SK-N-MC (cell line): ENCODE data around the gene GSTA2.

Experiments
- EZH2 ChIP-seq: fragments of 200-600 bp; sonication (generic); IDR thresholded peaks from one replicate; pipeline ENCODE4 v1.6.1; 2017; ENCODE audit warnings: antibody characterized with exemption
- POLR2AphosphoS5 ChIP-seq: IDR thresholded peaks from 2 replicates; pipeline ENCODE4 v1.6.1; 2012; ENCODE audit warnings: mild to moderate bottlenecking, low read depth, low read length, borderline replicate concordance

DNA sequence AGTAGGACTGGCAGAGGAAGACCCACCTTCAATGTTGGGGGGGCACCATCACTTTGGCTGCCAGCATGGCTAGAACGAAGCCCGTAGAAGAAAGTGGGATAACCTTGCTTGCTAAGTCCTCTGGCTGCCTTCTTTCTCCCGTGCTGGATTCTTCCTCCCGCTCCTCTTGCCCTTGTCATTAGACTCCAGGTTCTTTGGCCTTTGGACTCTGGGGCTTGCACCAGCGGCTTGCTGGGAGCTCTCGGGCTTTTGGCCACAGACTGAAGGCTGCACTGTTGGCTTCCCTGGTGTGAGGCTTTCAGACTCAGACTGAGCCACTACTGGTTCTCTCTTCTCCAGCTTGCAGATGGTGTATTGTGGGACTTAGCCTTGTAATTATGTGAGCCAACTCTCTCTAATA is 28.2 kb downstream of the GSTA2 start:
- no peak for TF ChIP-seq EZH2
- no peak for TF ChIP-seq POLR2AphosphoS5
